BLaER1 (cell line): ENCODE measurements around the gene FLNC.

Source experiments
- H3K27ac ChIP-seq: shearing (Covaris generic); formaldehyde crosslinking; 2 replicates; pipeline ENCODE4 v1.8.1; 2022
- H3K27me3 ChIP-seq: shearing (Covaris generic); formaldehyde crosslinking; 2 replicates; pipeline ENCODE4 v1.8.1; 2022
- H3K36me3 ChIP-seq: shearing (Covaris generic); formaldehyde crosslinking; 2 replicates; pipeline ENCODE4 v1.8.1; 2022
- H3K4me1 ChIP-seq: shearing (Covaris generic); formaldehyde crosslinking; 2 replicates; pipeline ENCODE4 v1.8.1; 2022
- H3K4me2 ChIP-seq: shearing (Covaris generic); formaldehyde crosslinking; 2 replicates; pipeline ENCODE4 v1.8.1; 2022
- H3K4me3 ChIP-seq: shearing (Covaris generic); formaldehyde crosslinking; 2 replicates; pipeline ENCODE4 v1.8.1; 2022
- H3K9ac ChIP-seq: shearing (Covaris generic); formaldehyde crosslinking; 2 replicates; pipeline ENCODE4 v1.8.1; 2022
- H3K9me3 ChIP-seq: shearing (Covaris generic); formaldehyde crosslinking; 2 replicates; pipeline ENCODE4 v1.8.1; 2022
- H4K20me1 ChIP-seq: shearing (Covaris generic); formaldehyde crosslinking; 2 replicates; pipeline ENCODE4 v1.8.1; 2022
- Cebpa-rat ChIP-seq: shearing (Covaris generic); IDR thresholded peaks from 2 replicates; pipeline ENCODE4 v1.8.1; 2022

The FLNC gene

DNA sequence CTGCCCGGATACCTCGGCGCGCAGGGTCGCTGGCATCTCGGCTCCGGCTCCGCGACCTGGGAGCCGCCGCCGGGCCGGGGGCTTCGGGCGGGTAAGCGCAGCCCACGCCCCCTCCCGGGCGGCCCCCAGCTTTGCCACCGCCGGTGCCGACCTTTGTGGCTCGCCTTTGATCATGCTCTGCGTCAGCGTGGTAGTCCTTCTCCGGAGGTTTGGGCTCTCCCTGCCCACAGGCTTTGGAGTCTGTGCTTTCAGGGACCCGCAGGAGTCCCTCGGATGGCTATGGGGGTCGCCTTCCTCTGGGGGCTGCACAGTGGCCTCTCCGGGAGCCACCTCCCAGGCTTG is 39.7 kb downstream of the FLNC start:
- H4K20me1 ChIP-seq, result peaks cover 55% of the 10 kb centered on the region
- peak overlapping the region; percentile 99 for H3K4me2 ChIP-seq
- peak overlapping the region; percentile 74 for H3K4me3 ChIP-seq
- peaks cover 14% of the 10 kb centered on the region for H3K36me3 ChIP-seq
- peaks cover 31% of the 10 kb centered on the region for H3K4me1 ChIP-seq
- H3K27ac ChIP-seq, result peak overlapping the region; percentile 60
- H3K9me3 ChIP-seq, result no peaks in the 10 kb centered on the region
- H3K9ac ChIP-seq, result peak overlapping the region; percentile 76
- no peak for TF ChIP-seq Cebpa-rat
- peaks cover 42% of the 10 kb centered on the region for H3K27me3 ChIP-seq

DNA sequence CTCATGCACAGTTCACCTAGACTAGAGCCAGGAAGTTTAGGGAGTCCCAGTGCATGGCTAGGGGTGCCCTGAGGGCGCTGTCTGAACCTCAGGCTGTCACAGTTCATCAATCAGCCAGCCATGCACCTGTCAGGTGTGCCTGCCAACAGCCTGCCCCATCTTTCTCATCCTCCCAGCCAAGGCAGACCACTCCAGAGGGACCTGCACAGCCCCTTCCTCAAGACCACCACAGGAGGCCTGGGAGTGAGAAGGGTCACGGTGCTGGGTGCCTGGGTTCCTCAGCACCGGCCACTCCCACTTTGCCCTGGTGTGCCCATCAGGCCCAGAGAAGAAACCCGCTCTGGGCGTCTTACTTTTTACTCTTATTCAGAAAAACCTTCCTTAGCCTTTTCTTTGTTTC is 40.8 kb downstream of the FLNC start:
- Histone ChIP-seq H3K27ac (no peak overlapping the region), H3K9me3 (no peaks in the 10 kb centered on the region), H3K9ac (no peak overlapping the region), H3K4me2 (peak overlapping the region; percentile 99), H3K36me3 (peaks cover 3% of the 10 kb centered on the region), H4K20me1 (peaks cover 44% of the 10 kb centered on the region), H3K4me3 (no peak overlapping the region), H3K4me1 (peaks cover 31% of the 10 kb centered on the region), H3K27me3 (peaks cover 42% of the 10 kb centered on the region)
- no peak for TF ChIP-seq Cebpa-rat

DNA sequence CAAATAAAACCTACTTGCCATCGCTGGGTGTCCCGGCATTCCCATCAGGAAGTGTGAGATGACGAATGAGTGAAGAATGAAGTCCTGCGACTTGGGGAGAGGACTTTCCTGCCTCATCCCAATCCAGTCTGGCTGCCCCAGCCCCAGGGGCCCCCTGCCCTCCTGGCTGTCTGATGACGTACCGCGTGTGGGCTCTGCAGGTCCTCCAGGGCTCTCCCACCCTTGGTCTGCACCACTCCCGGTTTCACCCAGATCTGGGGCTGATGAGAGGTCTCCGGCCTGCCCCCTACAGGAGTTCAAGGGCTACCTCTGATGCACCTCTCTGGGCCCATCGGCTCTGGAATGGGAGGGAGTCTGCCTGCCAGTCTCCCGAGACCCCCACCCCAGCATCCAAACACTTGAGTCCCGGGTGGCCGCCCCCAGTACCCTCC is 42.2 kb downstream of the FLNC start:
- no peak overlapping the region for H3K27ac ChIP-seq
- peaks cover 37% of the 10 kb centered on the region for H3K27me3 ChIP-seq
- H3K9ac ChIP-seq, result no peak overlapping the region
- no peaks in the 10 kb centered on the region for H3K9me3 ChIP-seq
- no peak overlapping the region for H3K4me2 ChIP-seq
- no peak for TF ChIP-seq Cebpa-rat
- H3K4me1 ChIP-seq, result peaks cover 40% of the 10 kb centered on the region
- peaks cover 33% of the 10 kb centered on the region for H4K20me1 ChIP-seq
- no peak overlapping the region for H3K4me3 ChIP-seq
- no peaks in the 10 kb centered on the region for H3K36me3 ChIP-seq

DNA sequence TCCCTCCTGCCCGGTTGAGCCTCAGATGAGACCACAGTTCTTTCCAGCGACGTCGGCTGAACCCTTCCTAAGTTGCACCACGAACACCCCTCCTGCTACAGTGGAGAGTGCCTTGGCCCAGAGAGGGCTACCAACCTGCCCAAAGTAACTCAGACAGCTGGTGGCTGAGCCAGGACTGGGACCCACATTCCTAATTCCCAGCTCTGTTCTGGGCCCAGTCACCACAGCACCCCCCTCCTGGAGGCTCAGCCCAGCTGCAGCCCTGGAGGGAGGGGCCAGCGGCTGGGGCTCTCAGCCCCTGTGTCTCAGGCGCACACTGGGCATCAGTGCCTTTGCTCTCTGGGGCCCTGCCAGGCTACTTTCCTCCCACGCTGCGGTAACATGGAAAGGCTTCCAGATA is 43.0 kb downstream of the FLNC start:
- no peaks in the 10 kb centered on the region for H3K36me3 ChIP-seq
- H4K20me1 ChIP-seq, result peaks cover 24% of the 10 kb centered on the region
- peaks cover 29% of the 10 kb centered on the region for H3K27me3 ChIP-seq
- H3K27ac ChIP-seq, result no peak overlapping the region
- H3K4me1 ChIP-seq, result peaks cover 46% of the 10 kb centered on the region
- no peak overlapping the region for H3K4me3 ChIP-seq
- no peak overlapping the region for H3K9ac ChIP-seq
- no peak overlapping the region for H3K4me2 ChIP-seq
- TF ChIP-seq Cebpa-rat, result no peak
- no peaks in the 10 kb centered on the region for H3K9me3 ChIP-seq

DNA sequence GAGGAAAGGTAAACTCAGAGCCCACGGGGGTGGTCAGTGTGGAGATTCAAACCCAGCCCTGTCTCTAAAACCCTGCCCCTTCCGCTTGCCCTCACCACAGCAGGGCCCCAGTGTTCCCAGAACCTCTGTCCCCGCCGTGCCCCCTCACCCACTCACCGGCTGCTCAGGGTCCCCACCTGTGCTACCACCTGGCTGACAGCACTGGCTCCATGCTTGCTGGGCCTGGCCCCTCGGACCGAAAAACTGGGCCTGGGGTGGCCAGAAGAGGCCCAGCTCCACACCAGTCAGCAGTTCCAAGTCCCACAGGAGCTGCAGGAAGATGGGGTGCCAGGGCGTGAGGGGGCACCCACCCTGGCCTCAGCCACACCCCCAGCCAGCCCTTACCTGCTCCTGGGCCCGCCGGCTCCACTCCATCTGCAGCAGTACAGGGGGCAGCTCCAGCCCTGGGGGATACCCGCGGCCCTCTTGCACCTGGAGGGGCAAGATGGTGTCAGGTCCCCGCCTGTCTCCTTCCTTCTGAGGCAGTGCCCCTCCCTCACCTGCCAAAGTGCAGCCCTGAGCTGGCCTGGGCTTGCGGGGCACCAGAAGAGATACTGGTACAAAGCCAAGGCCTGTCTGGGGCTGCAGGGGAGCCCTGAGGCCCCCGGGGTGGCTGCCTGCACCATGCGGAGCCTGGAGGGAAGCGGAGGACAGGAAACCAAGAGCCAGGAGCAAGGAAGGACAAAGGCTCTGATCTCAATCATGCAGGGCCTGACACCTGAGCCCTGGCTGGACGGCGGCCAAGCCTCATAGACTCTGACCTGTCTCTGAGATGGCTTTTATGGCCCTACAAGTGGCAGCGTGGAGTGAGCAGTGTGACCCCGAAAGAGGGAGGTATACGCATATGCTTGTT is 44.2 kb downstream of the FLNC start:
- H3K4me1 ChIP-seq, result peaks cover 35% of the 10 kb centered on the region

DNA sequence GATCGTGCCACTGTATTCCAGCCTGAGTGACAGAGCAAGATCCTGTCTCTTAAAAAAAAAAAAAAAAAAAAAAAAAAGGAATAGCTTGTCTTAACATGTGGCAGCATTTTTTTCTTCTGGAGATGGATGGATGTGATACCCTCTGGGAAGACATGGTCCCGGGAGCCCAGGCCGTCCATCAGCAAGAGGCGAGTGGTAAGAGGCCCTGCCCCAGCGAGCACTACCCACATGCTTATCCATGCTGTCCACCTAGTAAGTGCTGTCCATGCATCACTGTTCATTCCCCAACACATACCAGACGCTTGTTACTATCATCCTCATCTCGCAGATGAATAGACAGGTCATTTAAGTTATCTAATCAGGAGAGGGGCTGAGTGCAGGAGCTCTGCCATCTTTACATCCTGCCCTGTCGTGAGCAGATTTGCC is 45.3 kb downstream of the FLNC start:
- H3K9ac ChIP-seq, result no peak overlapping the region
- peaks cover 26% of the 10 kb centered on the region for H3K4me1 ChIP-seq
- no peak overlapping the region for H3K27ac ChIP-seq
- no peak overlapping the region for H3K4me3 ChIP-seq
- H3K4me2 ChIP-seq, result no peak overlapping the region
- H3K36me3 ChIP-seq, result no peaks in the 10 kb centered on the region
- peaks cover 6% of the 10 kb centered on the region; the same call in 1 of the 2 replicates for H3K27me3 ChIP-seq
- H3K9me3 ChIP-seq, result no peaks in the 10 kb centered on the region
- no peak for TF ChIP-seq Cebpa-rat
- H4K20me1 ChIP-seq, result peaks cover 2% of the 10 kb centered on the region; the same call in 1 of the 2 replicates

More for the DNA sequence above, 44.2 kb downstream of the FLNC start:
- Histone ChIP-seq H3K9ac (no peak overlapping the region), H3K36me3 (no peaks in the 10 kb centered on the region), H4K20me1 (peaks cover 13% of the 10 kb centered on the region), H3K27ac (no peak overlapping the region), H3K9me3 (no peaks in the 10 kb centered on the region), H3K4me3 (no peak overlapping the region), H3K27me3 (peaks cover 18% of the 10 kb centered on the region), H3K4me2 (no peak overlapping the region)
- no peak for TF ChIP-seq Cebpa-rat

DNA sequence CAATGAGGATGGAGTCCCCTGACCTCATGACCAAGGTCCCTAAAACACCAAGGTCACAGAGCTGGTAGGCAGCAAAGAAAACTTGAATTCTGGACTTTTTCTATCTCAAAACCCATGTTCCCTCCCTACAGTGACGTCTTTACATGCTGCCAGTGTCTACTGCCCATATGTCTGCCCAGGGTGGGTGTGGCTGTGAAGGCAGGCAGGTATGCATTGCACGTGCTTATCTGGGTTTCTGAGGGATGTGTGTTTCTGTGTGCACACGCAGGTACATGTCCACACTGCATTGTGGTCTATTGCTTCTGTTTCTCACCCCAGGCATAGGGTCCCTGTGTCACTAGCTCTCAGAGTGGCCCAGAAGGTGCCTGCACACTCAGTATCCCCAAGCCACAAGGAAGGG is 45.9 kb downstream of the FLNC start:
- Histone ChIP-seq H3K9me3 (no peaks in the 10 kb centered on the region), H4K20me1 (no peaks in the 10 kb centered on the region), H3K4me2 (no peak overlapping the region), H3K27me3 (peaks cover under 1% of the 10 kb centered on the region; the same call in 1 of the 2 replicates), H3K27ac (no peak overlapping the region), H3K36me3 (no peaks in the 10 kb centered on the region), H3K4me3 (no peak overlapping the region), H3K4me1 (peaks cover 20% of the 10 kb centered on the region), H3K9ac (no peak overlapping the region)
- no peak for TF ChIP-seq Cebpa-rat

DNA sequence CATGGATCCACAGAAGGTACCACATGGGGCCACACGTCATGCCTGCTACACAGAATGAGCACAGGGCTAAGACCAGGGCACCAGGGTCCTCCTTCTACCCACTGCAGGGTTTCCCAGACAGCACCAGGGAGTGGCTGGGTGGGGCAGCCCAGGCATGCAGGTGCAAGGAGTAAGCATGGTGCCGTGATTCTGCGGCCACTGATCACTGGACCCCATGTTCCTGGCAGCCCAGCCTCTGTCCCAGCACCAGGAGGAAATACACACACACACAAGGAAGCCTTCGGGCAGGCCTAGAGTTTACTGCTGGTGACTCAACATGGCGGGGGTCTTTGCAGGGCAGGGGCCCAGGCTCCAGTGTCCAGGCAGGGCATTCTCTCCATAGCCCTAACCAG is 46.4 kb downstream of the FLNC start:
- Histone ChIP-seq H3K4me2 (peak overlapping the region; percentile 51), H3K9me3 (no peaks in the 10 kb centered on the region), H4K20me1 (no peaks in the 10 kb centered on the region), H3K27me3 (no peaks in the 10 kb centered on the region), H3K27ac (no peak overlapping the region), H3K9ac (no peak overlapping the region), H3K4me1 (peaks cover 16% of the 10 kb centered on the region), H3K36me3 (no peaks in the 10 kb centered on the region), H3K4me3 (no peak overlapping the region)
- TF ChIP-seq Cebpa-rat, result no peak

DNA sequence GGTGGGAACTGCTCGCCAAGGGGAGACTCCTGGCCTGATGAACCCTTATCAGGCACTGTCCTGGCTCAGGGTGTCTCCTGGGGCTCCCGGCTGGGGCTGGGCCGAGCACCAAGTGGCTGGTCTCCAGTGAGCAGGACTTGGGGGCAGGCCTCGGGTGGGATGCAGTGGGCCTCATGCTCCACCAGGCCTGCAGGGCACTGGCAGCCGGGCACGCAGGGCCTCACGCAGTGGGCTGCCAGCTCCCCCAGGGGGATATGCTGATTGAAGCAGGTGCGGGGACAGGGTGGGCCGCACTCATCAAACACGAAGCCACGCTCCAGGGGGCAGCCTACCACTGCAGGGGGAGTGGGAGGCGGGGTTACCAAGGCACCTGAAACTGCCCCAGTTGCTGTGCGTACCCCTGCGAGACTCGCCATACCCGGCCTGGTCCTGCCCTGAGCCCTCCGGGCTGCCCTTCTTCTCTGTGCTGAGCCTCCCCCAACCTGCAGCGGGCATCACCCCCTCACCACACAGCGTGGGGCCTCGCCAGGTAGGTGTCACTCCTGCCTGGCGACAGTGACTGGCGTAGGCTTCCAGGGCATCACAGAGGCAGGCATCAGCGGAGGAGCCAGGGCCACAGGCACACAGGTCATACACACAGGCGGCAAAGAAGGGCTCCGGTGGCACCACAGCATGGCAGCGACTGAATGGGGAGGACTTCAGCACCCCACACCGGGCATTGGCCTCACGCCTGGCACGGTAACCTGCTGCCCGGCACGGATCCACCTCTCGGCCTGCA is 47.0 kb downstream of the FLNC start:
- Histone ChIP-seq H3K9ac (no peak overlapping the region), H3K9me3 (no peaks in the 10 kb centered on the region), H3K27ac (no peak overlapping the region), H4K20me1 (no peaks in the 10 kb centered on the region), H3K4me1 (peaks cover 16% of the 10 kb centered on the region), H3K4me3 (no peak overlapping the region), H3K4me2 (peak overlapping the region; percentile 51), H3K36me3 (no peaks in the 10 kb centered on the region), H3K27me3 (no peaks in the 10 kb centered on the region)
- TF ChIP-seq Cebpa-rat, result no peak

DNA sequence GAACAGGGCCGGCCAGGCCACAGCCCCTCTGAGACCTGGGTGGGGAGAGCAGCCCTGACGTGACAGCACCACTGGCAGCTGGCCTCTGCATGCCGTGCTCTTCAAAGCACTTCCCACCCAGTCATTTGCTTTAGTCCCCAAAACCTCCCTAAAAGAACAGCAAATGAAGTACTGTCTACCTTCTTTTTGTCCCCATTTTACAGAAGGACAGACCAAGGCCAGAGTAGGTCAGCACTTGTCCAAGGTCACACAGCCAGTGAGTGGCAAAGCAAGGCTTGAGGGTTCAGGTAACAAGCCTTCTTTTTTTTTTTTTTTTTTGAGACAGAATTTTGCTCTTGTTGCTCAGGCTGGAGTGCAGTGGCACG is 47.5 kb downstream of the FLNC start:
- H3K4me1 ChIP-seq, result peaks cover 16% of the 10 kb centered on the region
- H4K20me1 ChIP-seq, result no peaks in the 10 kb centered on the region
- H3K4me3 ChIP-seq, result no peak overlapping the region
- peak overlapping the region; percentile 51 for H3K4me2 ChIP-seq
- H3K9me3 ChIP-seq, result no peaks in the 10 kb centered on the region
- H3K27ac ChIP-seq, result no peak overlapping the region
- no peak overlapping the region for H3K9ac ChIP-seq
- no peaks in the 10 kb centered on the region for H3K36me3 ChIP-seq
- no peaks in the 10 kb centered on the region for H3K27me3 ChIP-seq
- no peak for TF ChIP-seq Cebpa-rat
